SK-N-SH treated with all-trans-retinoic acid at 6 μM for 48 hours (cell line): ENCODE data around the gene KIF1A.

Source experiments
- ATAC-seq: fragments of 200-7000 bp; cut with Tn5 transposase; 3 replicates; pipeline ENCODE4 v1.9.1; 2020; ENCODE audit warnings: mild to moderate bottlenecking, moderate library complexity
- ARNTL ChIP-seq: fragments of 450-650 bp; formaldehyde crosslinking; IDR thresholded peaks from 2 replicates; pipeline ENCODE4 v1.5.0; 2020; ENCODE audit warnings: low read depth, mild to moderate bottlenecking, moderate library complexity, borderline replicate concordance
- BACH2 ChIP-seq: fragments of 250-450 bp; sonication (Bioruptor Pico); IDR thresholded peaks from 2 replicates; pipeline ENCODE4 v1.9.0; 2021; ENCODE audit warnings: mild to moderate bottlenecking, borderline replicate concordance
- CREB5 ChIP-seq: fragments of 250-450 bp; sonication (Bioruptor Pico); IDR thresholded peaks from 2 replicates; pipeline ENCODE4 v1.5.1; 2020; ENCODE audit warnings: low read depth, mild to moderate bottlenecking, moderate library complexity
- CSDC2 ChIP-seq: fragments of 250-450 bp; sonication (Bioruptor Pico); IDR thresholded peaks from 2 replicates; pipeline ENCODE4 v1.5.0; 2020; ENCODE audit warnings: mild to moderate bottlenecking, moderate library complexity
- CSRNP3 ChIP-seq: fragments of 250-450 bp; sonication (Bioruptor Pico); IDR thresholded peaks from 2 replicates; pipeline ENCODE4 v1.5.1; 2021; ENCODE audit warnings: mild to moderate bottlenecking, moderate library complexity
- ESRRG ChIP-seq: fragments of 250-450 bp; sonication (Bioruptor Pico); IDR thresholded peaks from 2 replicates; pipeline ENCODE4 v1.6.1; 2021; ENCODE audit warnings: mild to moderate bottlenecking
- GLIS3 ChIP-seq: fragments of 250-450 bp; sonication (Bioruptor Pico); IDR thresholded peaks from 2 replicates; pipeline ENCODE4 v1.5.0; 2020; ENCODE audit warnings: mild to moderate bottlenecking, moderate library complexity
- ISL1 ChIP-seq: fragments of 250-450 bp; sonication (Bioruptor Pico); IDR thresholded peaks from 2 replicates; pipeline ENCODE4 v2.1.2; 2022; ENCODE audit warnings: mild to moderate bottlenecking, moderate library complexity
- OSR1 ChIP-seq: fragments of 250-450 bp; sonication (Bioruptor Pico); IDR thresholded peaks from 2 replicates; pipeline ENCODE4 v1.8.0; 2022; ENCODE audit warnings: moderate library complexity, mild to moderate bottlenecking, inconsistent platforms
- PATZ1 ChIP-seq: fragments of 250-450 bp; sonication (Bioruptor Pico); IDR thresholded peaks from 2 replicates; pipeline ENCODE4 v1.8.0; 2020; ENCODE audit warnings: mild to moderate bottlenecking, moderate library complexity, borderline replicate concordance
- POU6F1 ChIP-seq: fragments of 250-450 bp; sonication (Bioruptor Pico); IDR thresholded peaks from 2 replicates; pipeline ENCODE4 v1.8.0; 2021; ENCODE audit warnings: low read depth, mild to moderate bottlenecking, moderate library complexity, borderline replicate concordance
- PPARA ChIP-seq: fragments of 250-450 bp; sonication (Bioruptor Pico); IDR thresholded peaks from 2 replicates; pipeline ENCODE4 v1.5.0; 2020; ENCODE audit warnings: mild to moderate bottlenecking, borderline replicate concordance
- RARB ChIP-seq: fragments of 250-450 bp; sonication (Bioruptor Pico); IDR thresholded peaks from 2 replicates; pipeline ENCODE4 v1.8.0; 2021; ENCODE audit warnings: mild to moderate bottlenecking, moderate library complexity
- SNAI2 ChIP-seq: fragments of 250-450 bp; sonication (Bioruptor Pico); IDR thresholded peaks from 2 replicates; pipeline ENCODE4 v1.5.0; 2020; ENCODE audit warnings: mild to moderate bottlenecking, moderate library complexity
- TOX ChIP-seq: fragments of 250-450 bp; sonication (Bioruptor Pico); IDR thresholded peaks from 2 replicates; pipeline ENCODE4 v1.8.0; 2021; ENCODE audit warnings: mild to moderate bottlenecking, moderate library complexity, borderline replicate concordance
- TSHZ2 ChIP-seq: fragments of 250-450 bp; sonication (Bioruptor Pico); IDR thresholded peaks from 2 replicates; pipeline ENCODE4 v1.5.0; 2020; ENCODE audit warnings: mild to moderate bottlenecking, moderate library complexity
- ZC3H10 ChIP-seq: fragments of 250-450 bp; sonication (Bioruptor Pico); IDR thresholded peaks from 2 replicates; pipeline ENCODE4 v1.5.1; 2021; ENCODE audit warnings: mild to moderate bottlenecking, moderate library complexity
- ZFP3 ChIP-seq: fragments of 250-450 bp; sonication (Bioruptor Pico); IDR thresholded peaks from 2 replicates; pipeline ENCODE4 v1.5.0; 2020; ENCODE audit warnings: mild to moderate bottlenecking, moderate library complexity
- ZFP30 ChIP-seq: fragments of 450-650 bp; formaldehyde crosslinking; IDR thresholded peaks from 2 replicates; pipeline ENCODE4 v1.5.0; 2022; ENCODE audit warnings: mild to moderate bottlenecking, moderate library complexity
- ZNF565 ChIP-seq: fragments of 450-650 bp; formaldehyde crosslinking; conservative IDR thresholded peaks from 2 replicates; pipeline ENCODE4 v1.5.0; 2020; ENCODE audit warnings: low read depth, mild to moderate bottlenecking, moderate library complexity
- ZNF70 ChIP-seq: fragments of 450-650 bp; formaldehyde crosslinking; IDR thresholded peaks from 2 replicates; pipeline ENCODE4 v1.5.0; 2020; ENCODE audit warnings: mild to moderate bottlenecking, moderate library complexity
- ZNF8 ChIP-seq: fragments of 450-650 bp; formaldehyde crosslinking; IDR thresholded peaks from 2 replicates; pipeline ENCODE4 v1.5.0; 2020; ENCODE audit warnings: mild to moderate bottlenecking, moderate library complexity

The KIF1A gene

GRCh38 chr2:240714747-240715725, 105.0 kb downstream of the KIF1A start:
- TF ChIP-seq ZFP3 (CRISPR knock-in tag) = no peak
- TF ChIP-seq ISL1 (CRISPR knock-in tag) = no peak
- no peak for TF ChIP-seq GLIS3 (CRISPR knock-in tag)
- TF ChIP-seq CREB5 (CRISPR knock-in tag) = no peak
- TF ChIP-seq PATZ1 (CRISPR knock-in tag) = no peak
- TF ChIP-seq SNAI2 = no peak
- no peak for TF ChIP-seq ZC3H10 (CRISPR knock-in tag)
- no peak for TF ChIP-seq TSHZ2 (CRISPR knock-in tag)
- TF ChIP-seq ZNF565 = no peak
- no peak for TF ChIP-seq PPARA (CRISPR knock-in tag)
- no peak for TF ChIP-seq BACH2 (CRISPR knock-in tag)
- TF ChIP-seq TOX (CRISPR knock-in tag) = no peak
- TF ChIP-seq ESRRG (CRISPR knock-in tag) = no peak
- no peak for TF ChIP-seq ZNF70 (CRISPR knock-in tag)
- no peak for TF ChIP-seq ZNF8 (CRISPR knock-in tag)
- no peak for TF ChIP-seq POU6F1 (CRISPR knock-in tag)
- TF ChIP-seq CSDC2 = no peak
- TF ChIP-seq, all 23 proteins: peak for 0
- no peak for ATAC-seq

- TF ChIP-seq SNAI2 (no peak), CSRNP3 (CRISPR knock-in tag) (no peak), OSR1 (CRISPR knock-in tag) (no peak), GLIS3 (CRISPR knock-in tag) (no peak), PPARA (CRISPR knock-in tag) (no peak), ZNF8 (CRISPR knock-in tag) (no peak), ARNTL (CRISPR knock-in tag) (no peak), ZNF565 (no peak), POU6F1 (CRISPR knock-in tag) (no peak), ZFP30 (no peak), ESRRG (CRISPR knock-in tag) (no peak), ZFP3 (CRISPR knock-in tag) (no peak), RARB (no peak), BACH2 (CRISPR knock-in tag) (no peak), PATZ1 (CRISPR knock-in tag) (no peak), ZNF70 (CRISPR knock-in tag) (no peak)
- no peak for ATAC-seq
Measured at GRCh38 chr2:240713928-240714746, 105.9 kb downstream of the KIF1A start.
